Hematopoietic multipotent progenitor cell treated with erythropoietin and hydrocortisone succinate and interleukin-3 and kit ligand, for 6 days (in vitro differentiated cells): ENCODE data around the gene C1orf74.

Experiments
- DNase-seq: peaks from one replicate; pipeline ENCODE4 v3.0.0-alpha.2; 2015

The C1orf74 gene

GRCh38 chr1:209741889-209742288, 42.5 kb downstream of the C1orf74 start:
- no peak for DNase-seq

GRCh38 chr1:209741193-209741592, 43.2 kb downstream of the C1orf74 start:
- no peak for DNase-seq

GRCh38 chr1:209738270-209738669, 46.1 kb downstream of the C1orf74 start:
- DNase-seq = no peak

GRCh38 chr1:209737118-209737505, 47.2 kb downstream of the C1orf74 start:
- DNase-seq = no peak

- DNase-seq = no peak
These were observed 47.8 kb downstream of the C1orf74 start for GRCh38 chr1:209736490-209737117.

GRCh38 chr1:209733409-209734192, 50.8 kb downstream of the C1orf74 start:
- no peak for DNase-seq

- no peak for DNase-seq
These were observed 51.6 kb downstream of the C1orf74 start for GRCh38 chr1:209732725-209733124.

GRCh38 chr1:209729436-209729835, 54.9 kb downstream of the C1orf74 start:
- DNase-seq = no peak
